SK-N-SH (cell line): Measurements from ENCODE around the gene AGBL1. TPM values are rescaled to one million over a fixed set of nuclear protein-coding genes. Genes with fewer than 3 reads are reported as not detected.

Source experiments
- CTCF ChIA-PET: fragments of 300-600, 350-600 bp; formaldehyde crosslinking; extraction: SDS; loops from one replicate; lab custom pipeline; 2021; lab: Yijun Ruan, JAX
- POLR2A ChIA-PET: fragments of 350-600 bp; sonication (Branson Sonifier 250); formaldehyde crosslinking; extraction: SDS; loops from one replicate; lab custom pipeline; 2020; ENCODE audit warnings: antibody characterized with exemption, inconsistent platforms; lab: Yijun Ruan, JAX
- DNase-seq: peaks from one replicate; pipeline ENCODE4 v3.0.0; 2012
- H2AFZ ChIP-seq: fragments of 200-600 bp; sonication (generic); 2 replicates; pipeline ENCODE4 v1.8.1; 2016; ENCODE audit warnings: antibody characterized with exemption, mild to moderate bottlenecking, low read depth
- H3F3A ChIP-seq: fragments of 200-600 bp; sonication (generic); replicated peaks from 2 replicates; pipeline ENCODE3; 2016; ENCODE audit warnings: antibody characterized with exemption, mild to moderate bottlenecking; ENCODE audit not compliant: insufficient read depth
- H3K27ac ChIP-seq, 2 experiments: fragments of 200-500 bp in 1 of 2; fragments of 200-600 bp in 1 of 2; sonication (Bioruptor generic) in 1 of 2; sonication (generic), shearing (Covaris generic) in 1 of 2; 2 replicates each; pipeline versions ENCODE4 v1.5.1 to v1.6.1; 2014 to 2016; ENCODE audit warnings: low read depth in 2 of 2, inconsistent platforms in 1 of 2, low read length in 1 of 2, mild to moderate bottlenecking in 1 of 2, mixed read lengths in 1 of 2
- H3K27me3 ChIP-seq: fragments of 200-600 bp; sonication (generic), shearing (Covaris generic); 2 replicates; pipeline ENCODE4 v1.6.1; 2016; ENCODE audit warnings: mixed run types; ENCODE audit not compliant: insufficient read depth
- H3K36me3 ChIP-seq, 2 experiments: fragments of 200-500 bp in 1 of 2; fragments of 200-600 bp in 1 of 2; sonication (Bioruptor generic) in 1 of 2; sonication (generic) in 1 of 2; replicated peaks in 1 of 2; 2 replicates each; pipeline versions ENCODE3 to v1.5.1; 2014 to 2016; ENCODE audit warnings: low read length in 1 of 2, mild to moderate bottlenecking in 1 of 2; ENCODE audit not compliant: insufficient read depth in 2 of 2, control insufficient read depth in 1 of 2
- H3K4me1 ChIP-seq, 2 experiments: fragments of 200-500 bp in 1 of 2; fragments of 200-600 bp in 1 of 2; sonication (Bioruptor generic) in 1 of 2; sonication (generic), shearing (Covaris generic) in 1 of 2; 2 replicates each; pipeline versions ENCODE4 v1.5.1 to v1.6.1; 2014 to 2016; ENCODE audit warnings: low read depth in 1 of 2, low read length in 1 of 2, mixed run types in 1 of 2; ENCODE audit not compliant: insufficient read depth in 2 of 2, control insufficient read depth in 1 of 2
- H3K4me2 ChIP-seq: fragments of 200-600 bp; sonication (generic), shearing (Covaris generic); 2 replicates; pipeline ENCODE4 v1.6.1; 2017; ENCODE audit warnings: mixed run types
- H3K4me3 ChIP-seq, 2 experiments: fragments of 200-500 bp in 1 of 2; fragments of 200-600 bp in 1 of 2; sonication (Bioruptor generic) in 1 of 2; sonication (generic), shearing (Covaris generic) in 1 of 2; 2 replicates each; pipeline versions ENCODE4 v1.5.1 to v1.8.1; 2014 to 2016; ENCODE audit warnings: low read depth in 2 of 2, inconsistent platforms in 1 of 2, low read length in 1 of 2, mild to moderate bottlenecking in 1 of 2, mixed read lengths in 1 of 2, moderate library complexity in 1 of 2
- H3K79me2 ChIP-seq: fragments of 200-600 bp; sonication (generic); 2 replicates; pipeline ENCODE4 v1.8.1; 2017; ENCODE audit warnings: mild to moderate bottlenecking; ENCODE audit not compliant: insufficient read depth
- H3K9ac ChIP-seq: fragments of 200-600 bp; sonication (generic); 2 replicates; pipeline ENCODE4 v1.6.1; 2017; ENCODE audit warnings: mixed run types
- H3K9me2 ChIP-seq: fragments of 200-600 bp; sonication (generic); 2 replicates; pipeline ENCODE4 v1.6.1; 2017; ENCODE audit warnings: mixed run types
- H3K9me3 ChIP-seq: fragments of 200-600 bp; sonication (generic); 2 replicates; pipeline ENCODE4 v1.6.1; 2017; ENCODE audit warnings: mixed run types, mild to moderate bottlenecking, moderate library complexity
- H4K20me1 ChIP-seq: fragments of 200-600 bp; sonication (generic); 2 replicates; pipeline ENCODE4 v1.6.1; 2017; ENCODE audit warnings: mild to moderate bottlenecking, mixed run types; ENCODE audit not compliant: insufficient read depth
- EP300 ChIP-seq, 2 experiments: IDR thresholded peaks; 2 replicates each; pipeline versions ENCODE4 v1.4.0 to v1.6.1; 2012; ENCODE audit warnings: borderline replicate concordance in 1 of 2, low read depth in 1 of 2, low read length in 1 of 2
- GABPA ChIP-seq: IDR thresholded peaks from 2 replicates; pipeline ENCODE4 v1.4.0; 2012; ENCODE audit warnings: low read depth, mild to moderate bottlenecking
- GATA2 ChIP-seq: sonication (generic); formaldehyde crosslinking; IDR thresholded peaks from 2 replicates; pipeline ENCODE4 v1.5.0; 2020; ENCODE audit warnings: mild to moderate bottlenecking, missing genetic modification reagents
- MAX ChIP-seq: IDR thresholded peaks from 2 replicates; pipeline ENCODE4 v1.4.0; 2012; ENCODE audit warnings: low read depth
- MXI1 ChIP-seq: IDR thresholded peaks from 2 replicates; pipeline ENCODE4 v1.6.1; 2012; ENCODE audit warnings: mild to moderate bottlenecking, low read depth, low read length, improper control_type of control experiment
- NFIC ChIP-seq: IDR thresholded peaks from 2 replicates; pipeline ENCODE4 v1.4.0; 2012; ENCODE audit warnings: borderline replicate concordance
- RAD21 ChIP-seq: IDR thresholded peaks from 2 replicates; pipeline ENCODE4 v1.6.1; 2012; ENCODE audit warnings: mild to moderate bottlenecking, low read length
- RXRA ChIP-seq: IDR thresholded peaks from 2 replicates; pipeline ENCODE4 v1.4.0; 2012; ENCODE audit warnings: low read depth, mild to moderate bottlenecking, borderline replicate concordance
- SIN3A ChIP-seq: IDR thresholded peaks from 2 replicates; pipeline ENCODE4 v1.6.1; 2012; ENCODE audit warnings: low read depth, mild to moderate bottlenecking, low read length, moderate library complexity, borderline replicate concordance
- SMC3 ChIP-seq: IDR thresholded peaks from 2 replicates; pipeline ENCODE4 v1.6.1; 2012; ENCODE audit warnings: low read depth, low read length, improper control_type of control experiment
- TAF1 ChIP-seq: IDR thresholded peaks from 2 replicates; pipeline ENCODE4 v1.6.1; 2012; ENCODE audit warnings: low read depth, mild to moderate bottlenecking, low read length, moderate library complexity, borderline replicate concordance
- TCF12 ChIP-seq: IDR thresholded peaks from 2 replicates; pipeline ENCODE4 v1.4.0; 2012
- USF1 ChIP-seq: IDR thresholded peaks from 2 replicates; pipeline ENCODE4 v1.4.0; 2012; ENCODE audit warnings: low read depth, borderline replicate concordance
- YY1 ChIP-seq: IDR thresholded peaks from 2 replicates; pipeline ENCODE4 v1.4.0; 2012; ENCODE audit warnings: low read depth, mild to moderate bottlenecking
- WGBS: methylation state at CpG from one replicate; pipeline ENCODE4 v1.1.6; 2017; ENCODE audit warnings: low lambda C conversion rate; 5-methylcytosine and 5-hydroxymethylcytosine counted together
- polyA plus RNA-seq, 3 experiments: library from polyadenylated mRNA; depleted of rRNA; stranded (reverse); fragments of >200 nt; gene quantifications; 2 replicates each; pipeline ENCODE4 v1.2.3, GENCODE V29; 2012
- TF ChIP-seq, protein P1 (sequence below): fragments of 150-350 bp; IDR thresholded peaks from 2 replicates; pipeline ENCODE4 v1.6.1; 2016; ENCODE audit warnings: mild to moderate bottlenecking, low read depth, low read length
- TF ChIP-seq, protein P2 (sequence below): fragments of 200-600 bp; sonication (generic); IDR thresholded peaks from 2 replicates; pipeline ENCODE4 v1.6.1; 2017; ENCODE audit warnings: antibody characterized with exemption, mild to moderate bottlenecking, moderate library complexity
- TF ChIP-seq, protein P3 (sequence below): IDR thresholded peaks from 2 replicates; pipeline ENCODE4; 2012

AGBL1 gene
- polyA plus RNA-seq, 1 of the 3 experiments (the other 2 are of a cell fraction) = not detected

GRCh38 chr15:86570738-86571137, 491.1 kb downstream of the AGBL1 start:
- TF ChIP-seq, protein P1, sequence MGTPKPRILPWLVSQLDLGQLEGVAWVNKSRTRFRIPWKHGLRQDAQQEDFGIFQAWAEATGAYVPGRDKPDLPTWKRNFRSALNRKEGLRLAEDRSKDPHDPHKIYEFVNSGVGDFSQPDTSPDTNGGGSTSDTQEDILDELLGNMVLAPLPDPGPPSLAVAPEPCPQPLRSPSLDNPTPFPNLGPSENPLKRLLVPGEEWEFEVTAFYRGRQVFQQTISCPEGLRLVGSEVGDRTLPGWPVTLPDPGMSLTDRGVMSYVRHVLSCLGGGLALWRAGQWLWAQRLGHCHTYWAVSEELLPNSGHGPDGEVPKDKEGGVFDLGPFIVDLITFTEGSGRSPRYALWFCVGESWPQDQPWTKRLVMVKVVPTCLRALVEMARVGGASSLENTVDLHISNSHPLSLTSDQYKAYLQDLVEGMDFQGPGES = no peak
- TF ChIP-seq SMC3 (no peak), YY1 (no peak), SIN3A (no peak), NFIC (no peak), GATA2 (no peak), MAX (no peak), USF1 (no peak), RXRA (no peak), TCF12 (no peak), GABPA (no peak)
- TF ChIP-seq, protein P2, sequence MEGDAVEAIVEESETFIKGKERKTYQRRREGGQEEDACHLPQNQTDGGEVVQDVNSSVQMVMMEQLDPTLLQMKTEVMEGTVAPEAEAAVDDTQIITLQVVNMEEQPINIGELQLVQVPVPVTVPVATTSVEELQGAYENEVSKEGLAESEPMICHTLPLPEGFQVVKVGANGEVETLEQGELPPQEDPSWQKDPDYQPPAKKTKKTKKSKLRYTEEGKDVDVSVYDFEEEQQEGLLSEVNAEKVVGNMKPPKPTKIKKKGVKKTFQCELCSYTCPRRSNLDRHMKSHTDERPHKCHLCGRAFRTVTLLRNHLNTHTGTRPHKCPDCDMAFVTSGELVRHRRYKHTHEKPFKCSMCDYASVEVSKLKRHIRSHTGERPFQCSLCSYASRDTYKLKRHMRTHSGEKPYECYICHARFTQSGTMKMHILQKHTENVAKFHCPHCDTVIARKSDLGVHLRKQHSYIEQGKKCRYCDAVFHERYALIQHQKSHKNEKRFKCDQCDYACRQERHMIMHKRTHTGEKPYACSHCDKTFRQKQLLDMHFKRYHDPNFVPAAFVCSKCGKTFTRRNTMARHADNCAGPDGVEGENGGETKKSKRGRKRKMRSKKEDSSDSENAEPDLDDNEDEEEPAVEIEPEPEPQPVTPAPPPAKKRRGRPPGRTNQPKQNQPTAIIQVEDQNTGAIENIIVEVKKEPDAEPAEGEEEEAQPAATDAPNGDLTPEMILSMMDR = no peak
- TF ChIP-seq, protein P3, sequence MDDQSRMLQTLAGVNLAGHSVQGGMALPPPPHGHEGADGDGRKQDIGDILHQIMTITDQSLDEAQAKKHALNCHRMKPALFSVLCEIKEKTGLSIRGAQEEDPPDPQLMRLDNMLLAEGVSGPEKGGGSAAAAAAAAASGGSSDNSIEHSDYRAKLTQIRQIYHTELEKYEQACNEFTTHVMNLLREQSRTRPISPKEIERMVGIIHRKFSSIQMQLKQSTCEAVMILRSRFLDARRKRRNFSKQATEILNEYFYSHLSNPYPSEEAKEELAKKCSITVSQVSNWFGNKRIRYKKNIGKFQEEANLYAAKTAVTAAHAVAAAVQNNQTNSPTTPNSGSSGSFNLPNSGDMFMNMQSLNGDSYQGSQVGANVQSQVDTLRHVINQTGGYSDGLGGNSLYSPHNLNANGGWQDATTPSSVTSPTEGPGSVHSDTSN = no peak
- Histone ChIP-seq H3K9ac (no peak overlapping the region), H2AFZ (no peak overlapping the region), H3F3A (no peaks in the 10 kb centered on the region), H4K20me1 (no peaks in the 10 kb centered on the region), H3K79me2 (no peaks in the 10 kb centered on the region), H3K27ac (no peak overlapping the region), H3K27me3 (no peaks in the 10 kb centered on the region), H3K36me3 (no peaks in the 10 kb centered on the region), H3K4me2 (no peak overlapping the region), H3K4me1 (peaks cover 0 to 14% of the 10 kb centered on the region in 2 experiments; a peak in 2 of 4 replicates), H3K4me3 (no peak overlapping the region), H3K9me2 (no peaks in the 10 kb centered on the region), H3K9me3 (no peaks in the 10 kb centered on the region)
- WGBS = 50% methylated on average over 3 of the region's 9 CpGs
- CTCF ChIA-PET = no interaction called here
- POLR2A ChIA-PET = no interaction called here
- no peak for DNase-seq

- WGBS = 8% methylated on average over 8 of the region's 11 CpGs
These were observed 492.2 kb downstream of the AGBL1 start for GRCh38 chr15:86571873-86572272.

More at GRCh38 chr15:86571873-86572272, 492.2 kb downstream of the AGBL1 start:
- no peak overlapping the region for H2AFZ ChIP-seq
- H3K79me2 ChIP-seq = no peaks in the 10 kb centered on the region
- H3K4me1 ChIP-seq = peaks cover 0 to 14% of the 10 kb centered on the region in 2 experiments; a peak in 2 of 4 replicates
- TF ChIP-seq MAX (no peak), EP300 (IDR thresholded peaks at IDR 0.05; ENCODE audit: borderline replicate concordance in 1 of 2, low read depth in 1 of 2, low read length in 1 of 2) (peak in 1 of 2 experiments; percentile 39; a peak in 1 of 4 replicates), TAF1 (no peak), USF1 (no peak), GATA2 (peak; percentile 70; the same call in 1 of the 2 replicates), MXI1 (0 out of 2 replicates have a peak, but pooled peaks have one; percentile 32), RAD21 (no peak), YY1 (no peak)
- TF ChIP-seq, protein P3 = no peak
- peak overlapping the region in 1 of 2 experiments; percentile 39; a peak in 2 of 4 replicates for H3K4me3 ChIP-seq
- peak overlapping the region in 1 of 2 experiments; percentile 85; a peak in 2 of 4 replicates for H3K27ac ChIP-seq
- no peaks in the 10 kb centered on the region for H3K36me3 ChIP-seq
- H3K9me2 ChIP-seq = no peaks in the 10 kb centered on the region
- no peak overlapping the region for H3K4me2 ChIP-seq
- H3K9me3 ChIP-seq = no peaks in the 10 kb centered on the region
- H3K9ac ChIP-seq = no peak overlapping the region
- no peaks in the 10 kb centered on the region for H3K27me3 ChIP-seq
- DNase-seq = peak; percentile 76
- no peaks in the 10 kb centered on the region for H3F3A ChIP-seq
- ChIA-PET POLR2A (interaction anchor here (0.6 kb wide), 1 partner anchor 1718 kb away, joined by 3 read pairs; no protein-coding TSS in a partner anchor), CTCF (interaction anchor here (1.2 kb wide), 1 partner anchor 17 kb away, joined by 4 read pairs; no protein-coding TSS in a partner anchor)
- H4K20me1 ChIP-seq = no peaks in the 10 kb centered on the region
